Upper lobe of left lung (tissue), 6 donors: Measurements from ENCODE around the gene EVC. TPM values are rescaled to one million over a fixed set of nuclear protein-coding genes. Genes with fewer than 3 reads are reported as not detected.
A peak's percentile ranks its signal among the peaks of the same experiment; 100 is the strongest.

Experiments used
- ATAC-seq, 2 donors: fragments of 200-7000 bp; cut with Tn5 transposase; one replicate each; pipeline ENCODE4 v1.9.1; 2022; ENCODE audit warnings: mild to moderate bottlenecking in 2 of 2, moderate library complexity in 2 of 2; ENCODE audit not compliant: low FRiP score in 2 of 2
- DNase-seq, 2 donors: peaks; one replicate each; pipeline ENCODE4 v3.0.0-alpha.2; 2019 to 2020
- H3K27ac ChIP-seq, 4 donors: fragments of 200-600 bp; sonication (generic); one replicate each; pipeline ENCODE4 v1.5.1; 2016 to 2019
- H3K27me3 ChIP-seq, 4 donors: fragments of 200-600 bp; sonication (generic); one replicate each; pipeline ENCODE4 v1.5.1; 2017 to 2019
- H3K36me3 ChIP-seq, 4 donors: fragments of 200-600 bp; sonication (generic); one replicate each; pipeline ENCODE4 v1.5.1; 2016 to 2019
- H3K4me1 ChIP-seq, 4 donors: fragments of 200-600 bp; sonication (generic); one replicate each; pipeline ENCODE4 v1.5.1; 2018 to 2019
- H3K4me3 ChIP-seq, 4 donors: fragments of 200-600 bp; sonication (generic); one replicate each; pipeline ENCODE4 v1.5.1; 2017 to 2019; ENCODE audit warnings: mild to moderate bottlenecking in 2 of 4, moderate library complexity in 1 of 4
- H3K9me3 ChIP-seq, 4 donors: fragments of 200-600 bp; sonication (generic); one replicate each; pipeline ENCODE4 v1.5.1; 2018 to 2019
- EP300 ChIP-seq, 4 donors: sonication (generic); formaldehyde crosslinking; IDR thresholded peaks; one replicate each; pipeline ENCODE4 v1.5.1; 2017; ENCODE audit warnings: antibody characterized with exemption in 4 of 4, control low read depth in 2 of 4
- POLR2A ChIP-seq, 4 donors: fragments of 450-650 bp; IDR thresholded peaks; one replicate each; pipeline ENCODE4 v1.5.1; 2016 to 2017; ENCODE audit warnings: antibody characterized with exemption in 4 of 4, mild to moderate bottlenecking in 2 of 4
- POLR2AphosphoS5 ChIP-seq, 2 donors: sonication (generic); formaldehyde crosslinking; IDR thresholded peaks; one replicate each; pipeline ENCODE4 v1.5.1; 2017; ENCODE audit warnings: antibody characterized with exemption in 2 of 2
- WGBS, 2 donors: methylation state at CpG; one replicate each; pipeline ENCODE4 v1.1.5; 2017 to 2018; 5-methylcytosine and 5-hydroxymethylcytosine counted together
- total RNA-seq, 6 donors: library from RNA; depleted of rRNA in 4 of 6; stranded (reverse); fragments of >200 nt in 4 of 6; gene quantifications; one replicate each; pipeline versions ENCODE4 v1.1.0 to v1.2.1, GENCODE V29; 2016 to 2021
- TF ChIP-seq, protein P1 (sequence below), 6 experiments: fragments of 450-650 bp in 4 of 6; fragments of 200-600 bp in 2 of 6; sonication (generic) in 2 of 6; IDR thresholded peaks; one replicate each; pipeline ENCODE4 v1.5.1; 2016 to 2019; ENCODE audit warnings: antibody characterized with exemption in 6 of 6
- donor health status: DM: no; HTN: no; CAD: no; lungs with moderate emphysema.
- donor health status: DM: no; HTN: yes; CAD: no; lungs with severe emphysema.

Gene EVC
- total RNA-seq, 6 donors from 2014 or later = 25.6 to 65.1 (median 36.2) TPM

DNA sequence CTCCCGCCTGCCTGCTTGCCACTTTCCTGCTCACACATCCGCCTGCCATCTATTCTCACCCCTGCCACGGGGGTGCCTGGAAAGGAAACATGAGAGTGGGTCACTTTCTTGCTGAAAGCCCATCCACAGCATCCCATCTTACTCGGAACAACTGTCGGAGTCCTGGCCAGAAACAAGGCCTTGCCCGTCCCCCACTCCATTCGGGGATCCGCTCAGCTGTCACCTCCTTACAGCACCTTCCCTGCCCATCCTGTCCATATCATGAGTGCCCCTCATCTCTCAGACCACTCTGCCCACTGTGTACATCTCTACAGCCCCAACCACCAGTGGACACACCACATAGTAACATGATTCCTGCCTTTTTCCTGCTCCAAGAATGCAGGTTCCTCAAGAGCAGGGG lies 9.0 kb upstream of the EVC start:
- ATAC-seq (no peak), DNase-seq (no peak)
- Histone ChIP-seq H3K4me3 (no peak overlapping the region), H3K27ac (no peak overlapping the region), H3K9me3 (no peaks in the 10 kb centered on the region), H3K27me3 (no peaks in the 10 kb centered on the region), H3K36me3 (peaks cover 0 to 4% (median 0%) of the 10 kb centered on the region in 4 donors), H3K4me1 (peaks cover 0 to 5% (median 2%) of the 10 kb centered on the region in 4 donors)
- TF ChIP-seq, protein P1, sequence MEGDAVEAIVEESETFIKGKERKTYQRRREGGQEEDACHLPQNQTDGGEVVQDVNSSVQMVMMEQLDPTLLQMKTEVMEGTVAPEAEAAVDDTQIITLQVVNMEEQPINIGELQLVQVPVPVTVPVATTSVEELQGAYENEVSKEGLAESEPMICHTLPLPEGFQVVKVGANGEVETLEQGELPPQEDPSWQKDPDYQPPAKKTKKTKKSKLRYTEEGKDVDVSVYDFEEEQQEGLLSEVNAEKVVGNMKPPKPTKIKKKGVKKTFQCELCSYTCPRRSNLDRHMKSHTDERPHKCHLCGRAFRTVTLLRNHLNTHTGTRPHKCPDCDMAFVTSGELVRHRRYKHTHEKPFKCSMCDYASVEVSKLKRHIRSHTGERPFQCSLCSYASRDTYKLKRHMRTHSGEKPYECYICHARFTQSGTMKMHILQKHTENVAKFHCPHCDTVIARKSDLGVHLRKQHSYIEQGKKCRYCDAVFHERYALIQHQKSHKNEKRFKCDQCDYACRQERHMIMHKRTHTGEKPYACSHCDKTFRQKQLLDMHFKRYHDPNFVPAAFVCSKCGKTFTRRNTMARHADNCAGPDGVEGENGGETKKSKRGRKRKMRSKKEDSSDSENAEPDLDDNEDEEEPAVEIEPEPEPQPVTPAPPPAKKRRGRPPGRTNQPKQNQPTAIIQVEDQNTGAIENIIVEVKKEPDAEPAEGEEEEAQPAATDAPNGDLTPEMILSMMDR (IDR thresholded peaks at IDR 0.05) = no peak
- TF ChIP-seq POLR2A (IDR thresholded peaks at IDR 0.05) = no peak
- 84 to 96% methylated on average over 8 of the region's 8 CpGs for WGBS, 2 donors

DNA sequence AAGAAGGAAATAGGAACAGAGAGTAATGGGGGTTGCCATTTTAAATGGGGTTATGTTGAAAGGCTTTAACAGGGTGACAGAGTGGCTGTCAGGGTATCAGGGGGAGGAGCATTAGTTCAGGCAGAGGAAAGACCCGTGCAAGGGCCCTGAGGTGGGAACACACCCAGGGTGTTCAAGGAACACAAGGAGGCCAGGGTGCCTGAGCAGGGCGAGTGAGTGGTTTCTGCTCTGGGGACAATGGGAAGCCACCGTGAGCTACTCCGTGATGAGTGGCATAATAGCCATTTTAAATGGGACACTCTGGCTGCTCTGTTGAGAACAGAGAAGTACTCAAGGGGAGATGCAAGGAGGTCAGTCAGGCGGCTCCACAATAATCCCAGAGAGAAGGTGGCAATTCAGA lies 7.2 kb upstream of the EVC start:
- no peak overlapping the region for H3K4me3 ChIP-seq
- no peaks in the 10 kb centered on the region for H3K36me3 ChIP-seq
- peaks cover 3 to 13% (median 10%) of the 10 kb centered on the region in 4 donors for H3K4me1 ChIP-seq
- H3K27ac ChIP-seq = no peak overlapping the region
- ATAC-seq (no peak), DNase-seq (no peak)
- no peaks in the 10 kb centered on the region for H3K9me3 ChIP-seq
- WGBS, 2 donors = 92 to 95% methylated on average over 5 of the region's 5 CpGs
- no peak for TF ChIP-seq POLR2A (IDR thresholded peaks at IDR 0.05)
- TF ChIP-seq, protein P1 (IDR thresholded peaks at IDR 0.05) = no peak
- peaks cover 0 to 3% (median 0%) of the 10 kb centered on the region in 4 donors for H3K27me3 ChIP-seq

DNA sequence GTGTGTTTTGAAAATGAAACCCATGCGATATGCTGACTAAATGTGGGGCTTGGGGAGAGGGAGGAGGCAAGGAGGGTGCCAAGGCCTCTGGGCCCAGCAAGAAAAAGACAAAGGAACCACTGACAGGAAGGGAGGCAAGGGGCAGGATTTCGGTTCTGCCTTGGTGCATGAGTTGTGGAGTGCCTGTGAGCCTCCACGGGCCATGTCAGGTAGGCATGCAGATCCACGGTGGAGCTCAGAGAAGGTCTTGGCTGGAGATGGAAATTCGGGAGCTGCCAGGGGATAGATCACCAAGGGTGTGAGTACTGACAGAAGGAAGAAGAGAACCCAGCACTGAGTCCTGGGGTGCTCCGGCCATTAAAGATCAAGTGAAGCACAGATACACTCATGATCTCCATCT lies 6.7 kb upstream of the EVC start:
- WGBS, 2 donors = 86 to 90% methylated on average over 6 of the region's 6 CpGs
- TF ChIP-seq, protein P1 (IDR thresholded peaks at IDR 0.05) = no peak
- TF ChIP-seq POLR2A (IDR thresholded peaks at IDR 0.05) = no peak

DNA sequence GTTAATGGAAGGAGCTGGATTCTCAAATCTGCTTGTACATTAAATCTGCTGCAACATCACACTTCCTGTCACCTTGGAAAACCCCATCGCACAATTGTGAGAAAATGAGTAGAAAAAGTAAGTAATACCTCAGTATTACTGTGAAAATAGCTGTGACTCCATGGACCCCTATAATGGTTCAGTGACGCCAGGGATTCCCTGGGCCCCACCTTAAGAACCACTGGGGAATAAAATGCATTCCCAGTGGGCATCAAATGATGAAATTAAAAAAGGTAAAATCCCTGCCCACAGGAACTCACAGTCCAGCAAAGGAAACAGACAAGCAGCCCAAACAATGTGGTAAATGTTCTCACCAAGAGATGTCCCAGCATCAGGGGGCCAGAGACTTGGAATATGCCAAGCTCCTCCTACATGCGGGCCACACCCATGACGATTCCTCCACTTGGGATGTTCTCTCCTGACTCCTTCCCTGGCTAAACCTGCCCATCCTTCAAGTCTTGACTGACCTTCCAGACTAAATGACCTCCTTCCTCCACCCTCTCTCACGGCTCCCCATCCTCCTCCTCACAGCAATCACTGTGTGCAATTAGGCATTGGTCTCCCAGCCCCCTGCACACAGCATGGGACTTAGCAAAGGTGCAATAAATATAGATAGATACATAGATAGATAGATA lies 5.2 kb upstream of the EVC start:
- DNase-seq (no peak), ATAC-seq (no peak)
- H3K4me1 ChIP-seq = peaks cover 3 to 18% (median 14%) of the 10 kb centered on the region in 4 donors
- 74 to 83% methylated on average over 5 of the region's 5 CpGs for WGBS, 2 donors
- no peak overlapping the region for H3K27ac ChIP-seq
- no peak overlapping the region for H3K4me3 ChIP-seq
- peaks cover 0 to 3% (median 1%) of the 10 kb centered on the region in 4 donors for H3K27me3 ChIP-seq
- no peaks in the 10 kb centered on the region for H3K36me3 ChIP-seq
- no peaks in the 10 kb centered on the region for H3K9me3 ChIP-seq
- TF ChIP-seq, protein P1 (IDR thresholded peaks at IDR 0.05) = no peak
- TF ChIP-seq POLR2AphosphoS5 (IDR thresholded peaks at IDR 0.05) = no peak
- no peak for TF ChIP-seq EP300 (IDR thresholded peaks at IDR 0.05)
- TF ChIP-seq POLR2A (IDR thresholded peaks at IDR 0.05) = no peak

More for the DNA sequence above, 6.7 kb upstream of the EVC start:
- Histone ChIP-seq H3K9me3 (no peaks in the 10 kb centered on the region), H3K36me3 (no peaks in the 10 kb centered on the region), H3K4me1 (peaks cover 3 to 13% (median 10%) of the 10 kb centered on the region in 4 donors), H3K27ac (no peak overlapping the region), H3K4me3 (no peak overlapping the region), H3K27me3 (peaks cover 0 to 3% (median 0%) of the 10 kb centered on the region in 4 donors)
- DNase-seq (peak in 1 of 2 donors; percentile 12), ATAC-seq (no peak)
